Tibial nerve (tissue), 3 donors: ENCODE data around the gene ZNF267.
"Not testable (repeated sequence)": the region's sequence is repeated elsewhere in the genome, so short reads cannot be mapped to it uniquely, and the experiment has no call there.

ENCODE experiments used
- POLR2A ChIP-seq, 2 donors: fragments of 450-650 bp; IDR thresholded peaks; one replicate each; pipeline ENCODE4 v1.6.1; 2017; ENCODE audit warnings: antibody characterized with exemption in 2 of 2, mild to moderate bottlenecking in 2 of 2, moderate library complexity in 2 of 2
- TF ChIP-seq, protein P1 (sequence below), 5 experiments: fragments of 200-600 bp in 3 of 5; fragments of 450-650 bp in 2 of 5; sonication (generic) in 3 of 5; IDR thresholded peaks; one replicate each; pipeline ENCODE4 v1.5.1; 2016 to 2019; ENCODE audit warnings: antibody characterized with exemption in 5 of 5, mild to moderate bottlenecking in 3 of 5, moderate library complexity in 2 of 5

DNA sequence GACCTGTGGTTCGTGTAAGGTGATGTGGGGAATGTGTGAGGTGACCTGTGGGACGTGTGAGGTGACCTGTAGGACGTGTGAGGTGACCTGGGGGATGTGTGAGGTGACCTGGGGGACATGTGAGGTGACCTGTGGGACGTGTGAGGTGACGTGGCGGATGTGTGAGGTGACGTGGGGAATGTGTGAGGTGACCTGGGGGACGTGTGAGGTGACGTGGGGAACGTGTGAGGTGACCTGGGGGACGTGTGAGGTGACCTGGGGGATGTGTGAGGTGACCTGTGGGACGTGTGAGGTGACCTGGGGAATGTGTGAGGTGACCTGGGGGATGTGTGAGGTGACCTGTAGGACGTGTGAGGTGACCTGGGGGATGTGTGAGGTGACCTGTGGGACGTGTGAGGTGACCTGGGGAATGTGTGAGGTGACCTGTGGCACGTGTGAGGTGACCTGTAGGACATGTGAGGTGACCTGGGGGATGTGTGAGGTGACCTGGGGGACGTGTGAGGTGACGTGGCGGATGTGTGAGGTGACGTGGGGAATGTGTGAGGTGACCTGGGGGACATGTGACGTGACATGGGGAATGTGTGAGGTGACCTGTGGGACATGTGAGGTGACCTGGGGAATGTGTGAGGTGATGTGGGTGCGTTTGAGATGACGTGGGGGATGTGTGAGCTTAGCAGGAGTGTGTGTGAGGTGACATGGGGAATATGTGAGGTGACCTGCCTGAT lies 86.7 kb downstream of the ZNF267 start:
- TF ChIP-seq, protein P1, sequence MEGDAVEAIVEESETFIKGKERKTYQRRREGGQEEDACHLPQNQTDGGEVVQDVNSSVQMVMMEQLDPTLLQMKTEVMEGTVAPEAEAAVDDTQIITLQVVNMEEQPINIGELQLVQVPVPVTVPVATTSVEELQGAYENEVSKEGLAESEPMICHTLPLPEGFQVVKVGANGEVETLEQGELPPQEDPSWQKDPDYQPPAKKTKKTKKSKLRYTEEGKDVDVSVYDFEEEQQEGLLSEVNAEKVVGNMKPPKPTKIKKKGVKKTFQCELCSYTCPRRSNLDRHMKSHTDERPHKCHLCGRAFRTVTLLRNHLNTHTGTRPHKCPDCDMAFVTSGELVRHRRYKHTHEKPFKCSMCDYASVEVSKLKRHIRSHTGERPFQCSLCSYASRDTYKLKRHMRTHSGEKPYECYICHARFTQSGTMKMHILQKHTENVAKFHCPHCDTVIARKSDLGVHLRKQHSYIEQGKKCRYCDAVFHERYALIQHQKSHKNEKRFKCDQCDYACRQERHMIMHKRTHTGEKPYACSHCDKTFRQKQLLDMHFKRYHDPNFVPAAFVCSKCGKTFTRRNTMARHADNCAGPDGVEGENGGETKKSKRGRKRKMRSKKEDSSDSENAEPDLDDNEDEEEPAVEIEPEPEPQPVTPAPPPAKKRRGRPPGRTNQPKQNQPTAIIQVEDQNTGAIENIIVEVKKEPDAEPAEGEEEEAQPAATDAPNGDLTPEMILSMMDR (IDR thresholded peaks at IDR 0.05): not testable (repeated sequence)
- TF ChIP-seq POLR2A (IDR thresholded peaks at IDR 0.05): not testable (repeated sequence)
